Sciatic nerve (tissue), 1 donor: ENCODE results near the gene MATN1. TPM values are rescaled to one million over a fixed set of nuclear protein-coding genes. Genes with fewer than 3 reads are reported as not detected.

Experiments used
- microRNA-seq: library from miRNA; unstranded; fragments of <30 nt; microRNA quantifications from one replicate; pipeline ENCODE4 v1.2.0, GENCODE V29; 2020
- total RNA-seq: library from RNA; stranded (reverse); fragmentation: NEBNext Ultra II Directional; extraction: Animal tissue kit (Norgen Biotek cat#: 25700); gene quantifications from one replicate; pipeline ENCODE4 v1.2.1, GENCODE V29; 2021
- donor health status: DM: no; HTN: no; CAD: no.

The MATN1 gene
- total RNA-seq, 1 donor from 2014 or later, result 0.18 TPM

Small RNAs within 50 kb of the gene (microRNA-seq; reads per million reads assigned to microRNA genes)
- gene MIR4420, result not detected

Other genes with a start within 250 kb of the MATN1 start
- 65.0 TPM for gene LAPTM5, start 34.2 kb upstream of the MATN1 start, total RNA-seq
- 84.9 TPM for gene SDC3, start 185.2 kb upstream of the MATN1 start, total RNA-seq